SK-N-SH (cell line): ENCODE measurements around the gene KLF17. TPM values are rescaled to one million over a fixed set of nuclear protein-coding genes. Genes with fewer than 3 reads are reported as not detected.

Experiments
- CTCF ChIA-PET: fragments of 300-600, 350-600 bp; formaldehyde crosslinking; extraction: SDS; loops from one replicate; lab custom pipeline; 2021; lab: Yijun Ruan, JAX
- POLR2A ChIA-PET: fragments of 350-600 bp; sonication (Branson Sonifier 250); formaldehyde crosslinking; extraction: SDS; loops from one replicate; lab custom pipeline; 2020; ENCODE audit warnings: antibody characterized with exemption, inconsistent platforms; lab: Yijun Ruan, JAX
- DNase-seq: peaks from one replicate; pipeline ENCODE4 v3.0.0; 2012
- H2AFZ ChIP-seq: fragments of 200-600 bp; sonication (generic); 2 replicates; pipeline ENCODE4 v1.8.1; 2016; ENCODE audit warnings: antibody characterized with exemption, mild to moderate bottlenecking, low read depth
- H3F3A ChIP-seq: fragments of 200-600 bp; sonication (generic); replicated peaks from 2 replicates; pipeline ENCODE3; 2016; ENCODE audit warnings: antibody characterized with exemption, mild to moderate bottlenecking; ENCODE audit not compliant: insufficient read depth
- H3K27ac ChIP-seq, 2 experiments: fragments of 200-500 bp in 1 of 2; fragments of 200-600 bp in 1 of 2; sonication (Bioruptor generic) in 1 of 2; sonication (generic), shearing (Covaris generic) in 1 of 2; 2 replicates each; pipeline versions ENCODE4 v1.5.1 to v1.6.1; 2014 to 2016; ENCODE audit warnings: low read depth in 2 of 2, inconsistent platforms in 1 of 2, low read length in 1 of 2, mild to moderate bottlenecking in 1 of 2, mixed read lengths in 1 of 2
- H3K27me3 ChIP-seq: fragments of 200-600 bp; sonication (generic), shearing (Covaris generic); 2 replicates; pipeline ENCODE4 v1.6.1; 2016; ENCODE audit warnings: mixed run types; ENCODE audit not compliant: insufficient read depth
- H3K36me3 ChIP-seq, 2 experiments: fragments of 200-500 bp in 1 of 2; fragments of 200-600 bp in 1 of 2; sonication (Bioruptor generic) in 1 of 2; sonication (generic) in 1 of 2; replicated peaks in 1 of 2; 2 replicates each; pipeline versions ENCODE3 to v1.5.1; 2014 to 2016; ENCODE audit warnings: low read length in 1 of 2, mild to moderate bottlenecking in 1 of 2; ENCODE audit not compliant: insufficient read depth in 2 of 2, control insufficient read depth in 1 of 2
- H3K4me1 ChIP-seq, 2 experiments: fragments of 200-500 bp in 1 of 2; fragments of 200-600 bp in 1 of 2; sonication (Bioruptor generic) in 1 of 2; sonication (generic), shearing (Covaris generic) in 1 of 2; 2 replicates each; pipeline versions ENCODE4 v1.5.1 to v1.6.1; 2014 to 2016; ENCODE audit warnings: low read depth in 1 of 2, low read length in 1 of 2, mixed run types in 1 of 2; ENCODE audit not compliant: insufficient read depth in 2 of 2, control insufficient read depth in 1 of 2
- H3K4me2 ChIP-seq: fragments of 200-600 bp; sonication (generic), shearing (Covaris generic); 2 replicates; pipeline ENCODE4 v1.6.1; 2017; ENCODE audit warnings: mixed run types
- H3K4me3 ChIP-seq, 2 experiments: fragments of 200-500 bp in 1 of 2; fragments of 200-600 bp in 1 of 2; sonication (Bioruptor generic) in 1 of 2; sonication (generic), shearing (Covaris generic) in 1 of 2; 2 replicates each; pipeline versions ENCODE4 v1.5.1 to v1.8.1; 2014 to 2016; ENCODE audit warnings: low read depth in 2 of 2, inconsistent platforms in 1 of 2, low read length in 1 of 2, mild to moderate bottlenecking in 1 of 2, mixed read lengths in 1 of 2, moderate library complexity in 1 of 2
- H3K79me2 ChIP-seq: fragments of 200-600 bp; sonication (generic); 2 replicates; pipeline ENCODE4 v1.8.1; 2017; ENCODE audit warnings: mild to moderate bottlenecking; ENCODE audit not compliant: insufficient read depth
- H3K9ac ChIP-seq: fragments of 200-600 bp; sonication (generic); 2 replicates; pipeline ENCODE4 v1.6.1; 2017; ENCODE audit warnings: mixed run types
- H3K9me2 ChIP-seq: fragments of 200-600 bp; sonication (generic); 2 replicates; pipeline ENCODE4 v1.6.1; 2017; ENCODE audit warnings: mixed run types
- H3K9me3 ChIP-seq: fragments of 200-600 bp; sonication (generic); 2 replicates; pipeline ENCODE4 v1.6.1; 2017; ENCODE audit warnings: mixed run types, mild to moderate bottlenecking, moderate library complexity
- H4K20me1 ChIP-seq: fragments of 200-600 bp; sonication (generic); 2 replicates; pipeline ENCODE4 v1.6.1; 2017; ENCODE audit warnings: mild to moderate bottlenecking, mixed run types; ENCODE audit not compliant: insufficient read depth
- CHD2 ChIP-seq: fragments of 150-350 bp; IDR thresholded peaks from 2 replicates; pipeline ENCODE4 v1.6.1; 2018; ENCODE audit warnings: low read length; ENCODE audit not compliant: partially characterized antibody
- ELF1 ChIP-seq: IDR thresholded peaks from 2 replicates; pipeline ENCODE4 v1.4.0; 2012
- GABPA ChIP-seq: IDR thresholded peaks from 2 replicates; pipeline ENCODE4 v1.4.0; 2012; ENCODE audit warnings: low read depth, mild to moderate bottlenecking
- GATA2 ChIP-seq: sonication (generic); formaldehyde crosslinking; IDR thresholded peaks from 2 replicates; pipeline ENCODE4 v1.5.0; 2020; ENCODE audit warnings: mild to moderate bottlenecking, missing genetic modification reagents
- JUND ChIP-seq: IDR thresholded peaks from 2 replicates; pipeline ENCODE4 v1.4.0; 2012
- MEF2A ChIP-seq: IDR thresholded peaks from 2 replicates; pipeline ENCODE4 v1.4.0; 2012; ENCODE audit warnings: low read depth, borderline replicate concordance
- RAD21 ChIP-seq: IDR thresholded peaks from 2 replicates; pipeline ENCODE4 v1.6.1; 2012; ENCODE audit warnings: mild to moderate bottlenecking, low read length
- RCOR1 ChIP-seq: fragments of 150-350 bp; IDR thresholded peaks from 2 replicates; pipeline ENCODE4 v1.6.1; 2017; ENCODE audit warnings: antibody characterized with exemption, low read length
- SIN3A ChIP-seq: IDR thresholded peaks from 2 replicates; pipeline ENCODE4 v1.6.1; 2012; ENCODE audit warnings: low read depth, mild to moderate bottlenecking, low read length, moderate library complexity, borderline replicate concordance
- TAF1 ChIP-seq: IDR thresholded peaks from 2 replicates; pipeline ENCODE4 v1.6.1; 2012; ENCODE audit warnings: low read depth, mild to moderate bottlenecking, low read length, moderate library complexity, borderline replicate concordance
- TCF12 ChIP-seq: IDR thresholded peaks from 2 replicates; pipeline ENCODE4 v1.4.0; 2012
- TEAD4 ChIP-seq: IDR thresholded peaks from 2 replicates; pipeline ENCODE4 v1.4.0; 2012; ENCODE audit warnings: mild to moderate bottlenecking, borderline replicate concordance; ENCODE audit not compliant: insufficient read depth
- YY1 ChIP-seq: IDR thresholded peaks from 2 replicates; pipeline ENCODE4 v1.4.0; 2012; ENCODE audit warnings: low read depth, mild to moderate bottlenecking
- WGBS: methylation state at CpG from one replicate; pipeline ENCODE4 v1.1.6; 2017; ENCODE audit warnings: low lambda C conversion rate; 5-methylcytosine and 5-hydroxymethylcytosine counted together
- polyA plus RNA-seq, 3 experiments: library from polyadenylated mRNA; depleted of rRNA; stranded (reverse); fragments of >200 nt; gene quantifications; 2 replicates each; pipeline ENCODE4 v1.2.3, GENCODE V29; 2012
- TF ChIP-seq, protein P1 (sequence below): IDR thresholded peaks from 2 replicates; pipeline ENCODE4 v1.4.0; 2012; ENCODE audit warnings: low read depth
- TF ChIP-seq, protein P2 (sequence below): fragments of 150-350 bp; IDR thresholded peaks from 2 replicates; pipeline ENCODE4 v1.6.1; 2017; ENCODE audit warnings: antibody characterized with exemption, low read length, low read depth, borderline replicate concordance
- TF ChIP-seq, protein P3 (sequence below): fragments of 200-600 bp; sonication (generic); IDR thresholded peaks from 2 replicates; pipeline ENCODE4 v1.6.1; 2017; ENCODE audit warnings: antibody characterized with exemption, mild to moderate bottlenecking, moderate library complexity
- TF ChIP-seq, protein P4 (sequence below): IDR thresholded peaks from 2 replicates; pipeline ENCODE4; 2012

Gene KLF17
- polyA plus RNA-seq, 1 of the 3 experiments (the other 2 are of a cell fraction) = 0.21 TPM

DNA sequence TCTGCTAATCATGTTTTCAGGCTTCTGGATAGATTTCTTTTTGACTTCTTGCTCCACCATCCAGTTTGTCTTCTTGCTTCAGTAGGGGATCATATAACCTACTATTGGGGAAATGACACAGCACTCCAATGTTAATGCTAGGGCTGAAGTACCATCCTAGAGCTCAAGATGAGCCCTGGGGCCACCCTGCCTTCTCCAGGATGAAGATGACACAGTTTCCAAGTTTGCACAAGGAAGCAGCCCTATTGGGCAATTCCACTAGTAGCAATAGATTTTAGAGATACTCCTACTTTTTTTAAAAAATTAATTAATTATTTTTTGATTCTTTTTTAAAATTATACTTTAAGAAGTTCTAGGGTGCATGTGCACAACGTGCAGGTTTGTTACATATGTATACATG is 34.1 kb downstream of the KLF17 start:
- H3K9ac ChIP-seq = no peak overlapping the region
- no peaks in the 10 kb centered on the region for H3K36me3 ChIP-seq
- no peak for DNase-seq
- H3F3A ChIP-seq = no peaks in the 10 kb centered on the region
- TF ChIP-seq CHD2 (no peak), GABPA (no peak), SIN3A (no peak), GATA2 (no peak), TCF12 (no peak), JUND (no peak), TEAD4 (no peak), MEF2A (no peak), RAD21 (no peak), TAF1 (no peak), RCOR1 (no peak), YY1 (no peak)
- TF ChIP-seq, protein P1, sequence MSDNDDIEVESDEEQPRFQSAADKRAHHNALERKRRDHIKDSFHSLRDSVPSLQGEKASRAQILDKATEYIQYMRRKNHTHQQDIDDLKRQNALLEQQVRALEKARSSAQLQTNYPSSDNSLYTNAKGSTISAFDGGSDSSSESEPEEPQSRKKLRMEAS = no peak
- TF ChIP-seq, protein P2, sequence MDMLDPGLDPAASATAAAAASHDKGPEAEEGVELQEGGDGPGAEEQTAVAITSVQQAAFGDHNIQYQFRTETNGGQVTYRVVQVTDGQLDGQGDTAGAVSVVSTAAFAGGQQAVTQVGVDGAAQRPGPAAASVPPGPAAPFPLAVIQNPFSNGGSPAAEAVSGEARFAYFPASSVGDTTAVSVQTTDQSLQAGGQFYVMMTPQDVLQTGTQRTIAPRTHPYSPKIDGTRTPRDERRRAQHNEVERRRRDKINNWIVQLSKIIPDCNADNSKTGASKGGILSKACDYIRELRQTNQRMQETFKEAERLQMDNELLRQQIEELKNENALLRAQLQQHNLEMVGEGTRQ = no peak
- TF ChIP-seq, protein P3, sequence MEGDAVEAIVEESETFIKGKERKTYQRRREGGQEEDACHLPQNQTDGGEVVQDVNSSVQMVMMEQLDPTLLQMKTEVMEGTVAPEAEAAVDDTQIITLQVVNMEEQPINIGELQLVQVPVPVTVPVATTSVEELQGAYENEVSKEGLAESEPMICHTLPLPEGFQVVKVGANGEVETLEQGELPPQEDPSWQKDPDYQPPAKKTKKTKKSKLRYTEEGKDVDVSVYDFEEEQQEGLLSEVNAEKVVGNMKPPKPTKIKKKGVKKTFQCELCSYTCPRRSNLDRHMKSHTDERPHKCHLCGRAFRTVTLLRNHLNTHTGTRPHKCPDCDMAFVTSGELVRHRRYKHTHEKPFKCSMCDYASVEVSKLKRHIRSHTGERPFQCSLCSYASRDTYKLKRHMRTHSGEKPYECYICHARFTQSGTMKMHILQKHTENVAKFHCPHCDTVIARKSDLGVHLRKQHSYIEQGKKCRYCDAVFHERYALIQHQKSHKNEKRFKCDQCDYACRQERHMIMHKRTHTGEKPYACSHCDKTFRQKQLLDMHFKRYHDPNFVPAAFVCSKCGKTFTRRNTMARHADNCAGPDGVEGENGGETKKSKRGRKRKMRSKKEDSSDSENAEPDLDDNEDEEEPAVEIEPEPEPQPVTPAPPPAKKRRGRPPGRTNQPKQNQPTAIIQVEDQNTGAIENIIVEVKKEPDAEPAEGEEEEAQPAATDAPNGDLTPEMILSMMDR = no peak
- TF ChIP-seq, protein P4, sequence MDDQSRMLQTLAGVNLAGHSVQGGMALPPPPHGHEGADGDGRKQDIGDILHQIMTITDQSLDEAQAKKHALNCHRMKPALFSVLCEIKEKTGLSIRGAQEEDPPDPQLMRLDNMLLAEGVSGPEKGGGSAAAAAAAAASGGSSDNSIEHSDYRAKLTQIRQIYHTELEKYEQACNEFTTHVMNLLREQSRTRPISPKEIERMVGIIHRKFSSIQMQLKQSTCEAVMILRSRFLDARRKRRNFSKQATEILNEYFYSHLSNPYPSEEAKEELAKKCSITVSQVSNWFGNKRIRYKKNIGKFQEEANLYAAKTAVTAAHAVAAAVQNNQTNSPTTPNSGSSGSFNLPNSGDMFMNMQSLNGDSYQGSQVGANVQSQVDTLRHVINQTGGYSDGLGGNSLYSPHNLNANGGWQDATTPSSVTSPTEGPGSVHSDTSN = no peak
- no peak overlapping the region for H2AFZ ChIP-seq
- no peaks in the 10 kb centered on the region for H3K79me2 ChIP-seq
- no peak overlapping the region for H3K4me2 ChIP-seq
- no peaks in the 10 kb centered on the region for H4K20me1 ChIP-seq
- peaks cover 0 to 16% of the 10 kb centered on the region in 2 experiments; a peak in 1 of 4 replicates for H3K4me1 ChIP-seq
- no peaks in the 10 kb centered on the region for H3K9me2 ChIP-seq
- ChIA-PET POLR2A (no interaction called here), CTCF (no interaction called here)
- no peaks in the 10 kb centered on the region for H3K9me3 ChIP-seq
- no peak overlapping the region for H3K4me3 ChIP-seq
- H3K27me3 ChIP-seq = no peaks in the 10 kb centered on the region
- 20% methylated on average over 1 of the region's 1 CpG for WGBS
- H3K27ac ChIP-seq = no peak overlapping the region

DNA sequence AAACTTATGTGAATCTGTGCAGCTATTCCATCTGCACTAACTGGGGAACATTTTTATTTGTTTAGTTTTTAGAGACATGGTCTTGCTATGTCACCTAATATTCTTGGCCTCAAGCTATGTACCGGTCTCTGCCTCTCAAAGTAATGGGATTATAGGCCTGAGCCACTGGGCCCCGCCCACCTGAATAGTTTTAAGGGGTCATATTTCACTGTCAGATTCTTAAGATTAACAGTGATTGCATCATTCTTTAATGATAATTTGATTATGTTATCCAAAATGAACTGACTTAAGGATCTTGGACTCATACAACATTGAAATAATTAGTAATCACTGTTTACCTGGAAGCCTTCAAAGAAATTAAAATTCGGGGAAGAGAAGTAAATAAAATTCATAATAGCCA is 35.4 kb downstream of the KLF17 start:
- no peaks in the 10 kb centered on the region for H3F3A ChIP-seq
- no peak for TF ChIP-seq CHD2
- no peak for TF ChIP-seq ELF1
- no peak for TF ChIP-seq MEF2A
- no peak for TF ChIP-seq SIN3A
- TF ChIP-seq, all 33 proteins: peak for 0
- no peak for DNase-seq
- Histone ChIP-seq H3K4me3 (no peak overlapping the region), H3K79me2 (no peaks in the 10 kb centered on the region), H3K27me3 (no peaks in the 10 kb centered on the region), H3K9ac (no peak overlapping the region), H3K9me2 (no peaks in the 10 kb centered on the region), H4K20me1 (no peaks in the 10 kb centered on the region), H3K27ac (no peak overlapping the region), H3K4me2 (no peak overlapping the region), H3K36me3 (no peaks in the 10 kb centered on the region), H2AFZ (no peak overlapping the region), H3K4me1 (peaks cover 0 to 16% of the 10 kb centered on the region in 2 experiments; a peak in 1 of 4 replicates), H3K9me3 (no peaks in the 10 kb centered on the region)
- ChIA-PET CTCF (no interaction called here), POLR2A (no interaction called here)
- 84% methylated on average over 3 of the region's 3 CpGs for WGBS
